Stimulated activated CD4-positive, alpha-beta T cell treated with anti-CD3 and anti-CD28 coated beads, Interleukin-15, amount 100 ng/mL, for 1 hour (primary cell): ENCODE data around the gene PPM1D.

Source experiments
- DNase-seq, 2 donors: peaks; one replicate each; pipeline ENCODE4 v3.0.0-alpha.2; 2020; ENCODE audit warnings: low read depth in 1 of 2, low spot score in 1 of 2

The PPM1D gene

DNA sequence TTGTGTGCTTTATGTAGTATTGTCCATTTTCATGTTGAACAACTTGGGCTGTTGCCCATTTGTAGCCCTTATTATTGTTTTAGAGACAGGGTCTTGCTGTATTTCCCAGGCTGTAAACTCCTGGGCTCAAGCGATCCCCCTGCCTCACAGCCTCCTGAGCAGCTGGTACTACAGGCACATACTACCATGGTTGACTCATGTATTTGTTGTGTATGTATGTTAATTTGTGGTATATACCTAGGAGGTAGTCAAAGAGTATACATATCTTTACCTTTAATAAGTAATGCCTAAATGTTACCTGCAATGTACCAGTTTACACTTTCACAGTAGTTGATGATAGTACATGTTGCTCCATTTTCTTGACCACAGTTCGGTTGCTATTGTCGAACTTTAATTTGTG is 18.1 kb downstream of the PPM1D start:
- DNase-seq = no peak

DNA sequence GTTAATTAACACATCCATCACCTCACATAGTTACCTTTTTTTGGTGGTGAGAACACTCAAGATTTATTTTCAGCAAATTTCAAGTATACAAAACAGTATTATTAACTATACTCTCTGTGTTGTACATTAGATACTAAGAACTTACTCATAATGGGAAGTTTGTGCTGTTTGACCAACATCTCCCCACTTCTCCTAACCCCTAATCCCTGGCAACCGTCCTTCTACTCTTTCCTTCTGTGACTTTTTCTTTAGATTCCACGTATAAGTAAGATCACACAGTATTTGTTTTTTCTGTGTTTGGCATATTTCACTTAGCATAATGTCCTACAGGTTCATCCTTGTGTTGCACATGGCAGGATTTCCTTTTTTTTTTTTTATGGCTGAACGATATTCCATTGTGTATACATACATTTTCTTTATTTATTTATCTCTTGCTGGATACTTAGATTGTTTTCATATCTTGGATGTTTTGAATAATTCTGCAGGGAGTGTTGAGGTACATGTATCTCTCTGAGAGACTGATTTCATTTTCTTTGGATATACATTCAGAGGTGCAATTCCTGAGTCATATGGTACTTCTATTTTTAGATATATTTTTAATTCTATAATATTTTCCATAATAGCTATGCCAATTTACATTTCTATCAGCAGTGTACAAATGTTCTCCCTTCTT is 19.0 kb downstream of the PPM1D start:
- no peak for DNase-seq

DNA sequence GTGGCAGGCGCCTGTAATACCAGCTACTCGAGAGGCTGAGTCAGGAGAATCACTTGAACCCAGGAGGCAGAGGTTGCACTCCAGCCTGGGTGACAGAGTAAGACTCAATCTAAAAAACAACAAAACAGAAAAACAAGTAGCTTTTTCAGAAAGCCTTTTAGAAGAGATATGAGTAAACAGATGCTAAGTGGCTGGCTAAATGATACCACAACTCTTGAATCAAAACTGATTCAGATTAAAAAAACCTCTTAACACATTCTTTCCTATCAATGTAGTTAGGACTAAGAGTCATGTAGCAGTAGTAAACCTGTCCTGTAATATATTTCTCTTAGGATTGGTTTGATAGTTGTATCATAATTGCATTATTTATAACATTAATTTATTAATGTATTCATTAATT is 23.0 kb downstream of the PPM1D start:
- no peak for DNase-seq

DNA sequence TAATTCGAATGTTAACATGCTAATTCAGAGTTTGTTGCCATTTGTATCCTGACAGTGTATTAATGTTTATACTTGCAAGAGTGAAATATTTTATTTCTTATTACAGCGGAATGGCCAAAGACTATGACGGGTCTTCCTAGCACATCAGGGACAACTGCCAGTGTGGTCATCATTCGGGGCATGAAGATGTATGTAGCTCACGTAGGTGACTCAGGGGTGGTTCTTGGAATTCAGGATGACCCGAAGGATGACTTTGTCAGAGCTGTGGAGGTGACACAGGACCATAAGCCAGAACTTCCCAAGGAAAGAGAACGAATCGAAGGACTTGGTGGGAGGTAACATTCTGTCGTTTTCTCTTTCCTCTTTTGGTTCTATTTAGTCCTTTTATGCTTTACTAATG is 23.4 kb downstream of the PPM1D start:
- no peak for DNase-seq

DNA sequence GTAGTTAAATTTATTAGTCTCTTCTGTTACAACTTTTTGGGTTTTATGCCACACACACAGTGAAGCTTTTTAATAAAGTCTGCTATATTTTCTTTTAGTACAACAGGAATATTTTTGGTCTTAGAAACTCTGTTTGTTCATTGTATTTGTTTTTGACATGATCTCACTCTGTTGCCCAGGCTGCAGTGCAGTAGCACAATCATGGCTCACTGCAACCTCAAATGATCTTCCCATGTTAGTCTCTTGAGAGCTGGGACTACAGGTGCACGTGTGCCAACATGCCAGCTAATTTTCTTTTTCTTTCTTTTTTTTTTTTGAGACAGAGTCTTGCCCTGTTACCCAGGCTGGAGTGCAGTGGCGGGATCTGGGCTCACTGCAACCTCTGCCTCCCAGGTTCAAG is 27.1 kb downstream of the PPM1D start:
- DNase-seq = no peak

DNA sequence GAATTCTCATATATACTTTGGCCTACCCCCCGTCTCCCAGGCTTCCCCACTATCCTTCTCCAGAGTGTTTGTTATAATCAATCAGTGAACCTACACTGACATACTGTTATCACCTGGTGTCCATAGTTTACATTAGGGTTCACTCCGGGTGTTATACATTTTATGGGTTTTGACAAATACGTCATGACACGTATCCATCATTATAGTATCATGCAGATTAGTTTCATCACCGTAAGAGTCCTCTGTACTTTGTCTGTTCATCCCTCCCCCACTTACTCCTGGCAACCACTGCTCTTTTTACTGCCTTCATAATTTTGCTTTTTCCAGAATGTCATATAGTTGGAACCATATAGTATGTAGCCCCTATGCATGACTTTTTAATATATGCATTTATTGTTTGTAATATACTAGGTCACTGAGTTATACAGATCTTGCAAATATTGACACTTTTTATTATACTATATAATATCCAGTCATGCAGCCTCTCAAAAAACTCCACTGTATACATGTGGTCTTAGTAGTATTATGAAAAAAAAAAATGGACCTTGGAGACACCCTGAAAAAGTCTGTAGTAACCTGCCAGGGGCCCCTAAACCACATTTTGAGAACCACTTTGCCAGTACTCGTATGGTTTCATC is 28.4 kb downstream of the PPM1D start:
- no peak for DNase-seq

DNA sequence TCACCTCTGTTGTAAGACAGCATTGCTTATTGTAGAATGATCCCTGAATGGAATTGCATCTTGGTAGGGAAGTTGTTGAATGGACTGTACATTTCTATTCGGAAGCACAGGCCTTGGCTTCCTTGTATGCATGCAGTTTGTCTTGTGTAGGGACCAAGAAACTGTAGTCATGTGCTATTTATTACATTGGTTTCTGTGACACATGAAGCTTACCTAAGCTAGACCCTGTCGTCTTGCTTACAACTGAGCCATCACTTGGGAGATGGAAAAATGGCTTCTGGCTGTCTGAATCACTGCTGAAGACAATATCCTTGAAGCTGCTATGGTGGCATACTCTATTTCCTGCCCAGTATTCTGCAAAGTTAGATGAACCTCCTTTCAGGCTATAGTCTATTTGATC is 29.1 kb downstream of the PPM1D start:
- no peak for DNase-seq

DNA sequence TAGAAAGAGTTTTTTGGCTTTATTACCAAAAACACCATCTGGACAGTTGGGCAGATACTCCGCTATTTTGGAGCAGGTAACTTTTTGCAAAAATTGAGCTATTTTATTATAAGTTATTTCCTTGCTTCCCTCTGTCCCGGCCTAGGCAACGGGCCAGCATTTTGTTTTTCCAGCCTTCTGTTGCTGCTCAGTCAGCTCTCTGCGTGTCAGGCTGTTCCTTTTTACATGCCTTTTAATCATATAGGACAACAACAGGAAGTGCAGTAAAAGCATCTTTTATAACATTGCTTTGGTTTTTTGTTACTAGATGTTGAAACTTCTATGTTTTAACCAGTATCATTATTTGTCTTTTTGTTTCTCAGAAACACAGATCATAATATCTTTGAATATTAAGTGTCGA is 30.4 kb downstream of the PPM1D start:
- DNase-seq = no peak

DNA sequence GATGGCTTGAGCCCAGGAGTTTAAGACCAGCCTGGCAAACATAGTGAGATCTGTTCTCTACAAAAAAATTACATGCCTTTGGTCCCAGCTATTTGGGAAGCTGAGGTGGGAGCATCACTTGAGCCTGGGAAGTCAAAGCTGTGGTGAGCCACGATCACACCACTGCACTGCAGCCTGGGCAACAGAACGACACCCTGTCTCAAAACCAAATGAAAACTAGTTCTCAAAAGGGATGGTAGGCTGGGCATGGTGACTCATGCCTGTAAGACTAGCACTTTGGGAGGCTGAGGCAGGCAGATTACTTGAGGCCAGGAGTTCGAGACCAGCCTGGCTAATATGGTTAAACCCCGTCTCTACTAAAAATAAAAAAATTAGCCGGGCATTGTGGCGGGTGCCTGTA is 31.1 kb downstream of the PPM1D start:
- no peak for DNase-seq

DNA sequence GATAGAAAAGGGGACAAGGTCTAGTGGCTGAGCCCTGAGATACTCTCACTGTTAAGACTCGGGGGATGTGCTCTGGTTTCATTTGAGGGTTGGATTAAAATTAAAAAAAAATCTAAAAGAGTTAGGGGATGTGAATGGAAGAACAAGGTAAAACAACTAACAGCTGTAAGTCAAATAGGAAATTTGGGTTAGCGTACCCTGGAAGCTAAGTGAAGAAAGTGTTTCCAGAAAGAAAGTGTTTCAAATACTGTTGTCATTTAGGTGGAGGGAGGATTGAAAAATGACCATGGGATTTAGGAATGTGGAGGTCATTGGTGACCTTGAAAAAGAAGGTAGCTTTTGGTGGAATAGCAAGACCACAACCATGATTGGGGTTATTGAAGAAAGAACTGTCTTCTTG is 37.7 kb downstream of the PPM1D start:
- no peak for DNase-seq

DNA sequence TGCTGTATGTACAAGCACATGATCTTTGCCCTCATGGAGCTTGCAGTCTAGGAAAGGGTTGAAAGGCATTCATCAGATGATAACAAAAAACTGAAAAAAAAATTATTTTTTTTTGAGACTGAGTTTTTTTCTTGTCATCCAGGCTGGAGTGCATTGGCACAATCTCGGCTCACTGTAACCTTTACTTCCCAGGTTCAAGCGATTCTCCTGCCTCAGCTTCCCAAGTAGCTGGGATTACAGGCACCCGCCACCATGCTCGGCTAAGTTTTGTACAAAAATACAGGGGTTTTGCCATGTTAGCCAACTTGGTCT is 39.0 kb downstream of the PPM1D start:
- DNase-seq = no peak

DNA sequence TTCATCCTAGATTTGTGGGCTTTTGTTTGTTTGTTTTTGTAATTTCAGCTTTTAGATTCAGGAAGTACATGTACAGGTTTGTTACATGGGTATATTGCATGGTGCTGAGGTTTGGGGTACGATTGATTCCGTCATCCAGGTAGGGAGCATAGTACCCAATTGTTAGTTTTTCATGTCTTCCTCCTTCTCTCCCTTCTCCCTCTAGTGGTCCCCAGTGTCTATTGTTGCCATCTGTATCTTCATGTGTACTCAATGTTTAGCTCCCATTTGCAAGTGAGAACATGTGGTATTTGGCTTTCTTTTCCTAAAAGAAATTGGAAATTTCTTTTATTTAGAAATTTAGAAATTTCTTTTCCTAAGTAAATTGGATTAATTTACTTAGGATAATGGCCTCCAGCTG is 40.5 kb downstream of the PPM1D start:
- DNase-seq = no peak

DNA sequence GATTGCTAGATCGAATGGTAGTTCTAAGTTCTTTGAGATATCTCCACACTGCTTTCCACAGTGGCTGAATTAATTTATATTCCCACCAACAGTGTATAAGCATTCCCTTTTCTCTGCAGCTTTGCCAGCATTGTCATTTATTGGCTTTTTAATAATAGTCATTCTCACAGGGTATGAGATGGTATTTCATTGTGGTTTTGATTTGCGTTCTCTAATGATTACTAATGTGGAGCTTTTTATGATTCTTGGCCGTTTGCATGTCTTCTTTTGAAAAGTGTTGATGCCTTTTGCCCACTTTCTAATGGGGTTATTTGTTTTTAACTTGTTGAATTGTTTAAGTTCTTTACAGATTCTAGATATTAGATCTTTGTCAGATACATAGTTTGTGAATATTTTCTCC is 41.1 kb downstream of the PPM1D start:
- no peak for DNase-seq

DNA sequence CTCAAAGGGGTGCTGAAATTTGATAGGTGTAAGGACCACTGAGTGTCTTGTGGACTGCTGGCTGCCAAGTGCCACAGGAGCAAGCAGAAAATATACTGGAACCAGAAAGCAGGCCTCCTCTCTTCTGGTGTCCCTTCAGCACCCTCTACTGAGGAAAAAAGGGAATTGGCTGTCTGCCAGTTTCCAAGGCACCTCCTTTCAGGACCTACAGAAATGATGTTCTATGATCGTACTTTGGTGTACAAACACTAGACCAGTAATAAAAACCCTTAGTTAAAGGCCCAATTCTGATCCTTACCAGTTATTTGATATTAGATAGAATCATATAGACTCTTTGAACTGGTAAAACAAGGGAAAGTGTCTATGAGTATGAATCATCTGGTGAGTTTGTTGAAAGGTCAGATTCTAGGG is 41.8 kb downstream of the PPM1D start:
- no peak for DNase-seq

DNA sequence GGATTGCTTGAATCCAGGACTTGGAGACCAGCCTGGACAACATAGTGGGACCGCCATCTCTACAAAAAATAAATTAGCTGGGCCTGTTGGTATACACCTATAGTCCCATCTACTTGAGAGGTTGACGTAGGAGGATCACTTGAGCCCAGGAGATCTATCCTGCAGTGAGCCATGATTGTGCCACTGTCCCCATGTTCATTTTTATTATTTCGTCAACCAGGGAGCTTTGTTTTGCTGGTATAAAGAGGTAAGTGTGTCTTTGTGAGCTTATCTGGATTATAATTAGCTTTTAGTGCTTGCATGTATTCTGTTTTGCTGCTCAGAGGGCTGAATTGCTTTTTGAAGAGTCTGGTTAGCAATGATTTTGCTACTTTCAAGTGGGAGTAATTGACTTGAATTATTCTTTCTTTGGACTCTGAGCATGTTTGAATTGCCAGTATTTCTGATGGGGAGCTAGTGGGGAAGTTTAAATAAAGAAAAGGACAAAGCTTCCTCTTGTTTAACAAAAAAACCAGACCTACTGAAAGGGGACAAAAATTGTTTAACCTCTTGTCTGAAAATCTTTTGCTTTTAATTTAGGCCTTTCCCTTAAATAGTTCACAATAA is 46.0 kb downstream of the PPM1D start:
- no peak for DNase-seq

DNA sequence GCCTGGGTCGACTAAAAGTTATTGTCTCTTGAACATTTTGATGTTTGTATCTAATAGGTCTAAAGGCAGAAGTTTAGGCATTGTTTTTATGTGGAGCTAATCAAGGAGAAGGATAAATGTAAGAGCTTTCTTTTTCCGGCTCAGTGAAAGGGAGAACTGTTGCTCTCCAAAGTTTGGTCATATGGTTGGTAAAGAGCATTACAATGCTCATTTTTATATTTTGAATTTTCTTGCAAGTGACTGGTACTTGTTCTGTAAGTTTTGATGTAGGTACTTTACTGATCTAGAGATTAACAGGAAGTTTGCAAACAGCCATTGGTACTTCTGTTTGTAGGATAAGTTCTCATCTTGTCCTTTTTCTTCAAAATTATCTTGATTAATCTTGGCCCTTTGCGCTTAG is 46.7 kb downstream of the PPM1D start:
- no peak for DNase-seq

DNA sequence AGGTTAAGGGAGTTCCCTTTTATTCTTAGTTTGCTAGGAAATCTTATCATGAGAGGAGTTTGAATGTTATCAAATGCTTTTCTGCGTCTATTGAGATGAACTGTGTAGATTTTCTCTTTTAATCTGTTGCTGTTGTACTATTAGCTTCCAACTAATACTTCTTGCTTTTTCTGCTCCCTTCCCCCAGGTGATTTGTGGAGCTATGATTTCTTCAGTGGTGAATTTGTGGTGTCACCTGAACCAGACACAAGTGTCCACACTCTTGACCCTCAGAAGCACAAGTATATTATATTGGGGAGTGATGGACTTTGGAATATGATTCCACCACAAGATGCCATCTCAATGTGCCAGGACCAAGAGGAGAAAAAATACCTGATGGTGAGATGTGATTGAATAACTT is 47.7 kb downstream of the PPM1D start:
- DNase-seq = no peak

DNA sequence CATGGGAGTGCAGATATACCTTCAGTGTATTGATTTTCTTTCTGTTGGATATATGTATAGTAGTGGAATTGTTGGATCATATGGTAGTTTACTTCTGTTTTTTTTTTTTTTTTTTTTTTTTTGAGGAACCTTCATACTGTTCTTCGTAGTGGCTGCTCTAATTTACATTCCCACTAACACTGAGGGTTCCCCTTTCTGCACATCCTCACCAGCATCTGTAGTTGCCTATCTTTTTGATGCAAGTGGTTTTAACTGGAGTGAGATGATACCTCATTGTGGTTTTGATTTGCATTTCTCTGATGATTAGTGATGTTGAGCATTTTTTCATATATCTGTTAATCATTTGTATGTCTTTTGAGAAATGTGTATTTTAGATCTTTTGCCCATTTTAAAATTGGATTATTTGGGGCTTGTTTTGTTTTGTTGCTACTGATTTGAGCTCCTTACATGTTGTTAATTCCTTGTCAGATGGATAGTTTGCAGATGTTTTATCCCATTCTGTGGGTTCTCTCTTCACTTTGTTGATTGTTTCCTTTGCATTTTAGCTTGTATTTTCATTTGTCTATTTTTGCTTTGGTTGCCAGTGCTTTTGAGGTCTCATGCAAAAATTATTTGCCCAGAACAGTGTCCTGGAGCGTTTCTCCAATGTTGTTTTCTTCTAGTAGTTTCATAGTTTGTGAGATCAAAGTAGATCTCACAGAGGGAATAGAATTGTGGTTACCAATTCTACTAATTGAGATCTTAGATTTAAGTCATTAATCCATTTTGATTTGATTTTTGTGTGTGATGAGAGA is 52.7 kb downstream of the PPM1D start:
- no peak for DNase-seq

DNA sequence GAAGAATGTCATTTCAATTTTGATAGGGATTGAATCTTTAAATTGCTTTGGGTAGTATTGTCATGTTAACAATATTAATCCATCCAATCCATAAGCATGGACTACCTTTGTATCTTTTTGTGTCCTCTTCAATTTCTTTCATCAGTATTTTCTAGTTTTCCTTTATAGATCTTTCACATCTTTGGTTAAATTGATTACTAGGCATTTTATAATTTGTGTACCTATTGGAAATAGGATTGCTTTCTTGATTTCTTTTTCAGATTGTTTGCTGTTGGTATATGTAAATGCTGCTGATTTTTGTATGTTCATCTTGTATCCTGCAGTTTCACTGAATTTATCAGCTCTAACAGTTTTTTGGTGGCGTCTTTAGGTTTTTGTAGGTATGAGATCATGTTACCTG is 53.6 kb downstream of the PPM1D start:
- no peak for DNase-seq

DNA sequence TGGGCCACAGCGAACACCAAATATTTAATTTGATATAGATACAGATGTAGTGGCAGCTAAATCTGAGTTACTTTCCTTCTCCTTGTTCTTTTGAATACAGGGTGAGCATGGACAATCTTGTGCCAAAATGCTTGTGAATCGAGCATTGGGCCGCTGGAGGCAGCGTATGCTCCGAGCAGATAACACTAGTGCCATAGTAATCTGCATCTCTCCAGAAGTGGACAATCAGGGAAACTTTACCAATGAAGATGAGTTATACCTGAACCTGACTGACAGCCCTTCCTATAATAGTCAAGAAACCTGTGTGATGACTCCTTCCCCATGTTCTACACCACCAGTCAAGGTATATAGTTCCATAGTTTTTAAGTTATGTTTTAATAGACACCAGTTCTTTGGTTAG is 56.5 kb downstream of the PPM1D start:
- DNase-seq = no peak

DNA sequence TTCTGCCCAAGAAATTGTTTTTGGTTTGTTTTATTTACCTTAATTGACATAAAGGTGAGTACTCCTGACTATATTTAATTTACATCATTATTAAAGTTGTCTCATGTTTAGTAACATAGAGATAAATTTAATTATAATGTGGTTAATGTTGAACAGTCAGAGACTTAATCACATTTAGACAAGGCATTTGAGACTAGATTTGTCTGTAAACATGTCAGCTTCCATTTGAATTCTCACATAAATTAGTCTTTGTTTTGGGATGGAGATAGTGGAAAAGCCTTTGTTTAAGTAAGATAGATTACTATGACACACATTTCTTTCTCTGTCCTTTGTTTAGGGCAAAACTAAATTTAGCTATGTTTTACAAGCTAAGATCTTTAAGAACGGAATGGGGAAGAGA is 59.2 kb downstream of the PPM1D start:
- DNase-seq = no peak

DNA sequence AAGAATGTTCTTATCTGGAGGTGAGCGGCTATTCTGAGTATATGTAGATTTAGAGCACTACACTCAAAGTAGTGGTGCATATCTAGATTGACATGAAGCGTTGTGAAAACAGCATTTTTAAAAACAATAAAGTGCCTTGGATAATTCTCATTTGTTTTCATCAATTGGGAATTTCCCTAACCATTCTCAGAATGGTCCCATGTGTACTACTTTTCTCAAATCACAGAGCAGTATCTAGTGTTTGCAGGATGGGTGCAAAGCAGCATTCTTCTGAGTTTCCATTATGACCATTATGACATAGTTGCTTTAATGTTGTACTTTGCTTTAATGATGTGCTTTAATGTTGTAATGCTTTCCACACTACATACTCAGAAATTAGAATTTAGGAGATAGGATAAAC is 61.5 kb downstream of the PPM1D start:
- DNase-seq = no peak
